Lung (tissue), 12 donors: ENCODE results near the gene BEAN1. TPM values are rescaled to one million over a fixed set of nuclear protein-coding genes. Genes with fewer than 3 reads are reported as not detected.

ENCODE experiments used
- ATAC-seq: fragments of 200-7000 bp; cut with Tn5 transposase; one replicate; pipeline ENCODE4 v1.9.1; 2020; ENCODE audit warnings: moderate number of reproducible peaks; ENCODE audit not compliant: insufficient read depth, low FRiP score
- DNase-seq, 3 donors: peaks; one replicate each; pipeline ENCODE4 v3.0.0-alpha.2; 2013 to 2017
- H3K27ac ChIP-seq, 2 donors: one replicate each; pipeline ENCODE4 v1.5.1; 2013; ENCODE audit warnings: mild to moderate bottlenecking in 2 of 2, moderate library complexity in 2 of 2, control low read depth in 1 of 2, inconsistent platforms in 1 of 2, low read depth in 1 of 2, low read length in 1 of 2
- H3K27me3 ChIP-seq, 3 donors: one replicate each; pipeline ENCODE4 v1.5.1; 2013; ENCODE audit warnings: low read length in 2 of 3; ENCODE audit not compliant: control insufficient read depth in 3 of 3, insufficient read depth in 3 of 3
- H3K36me3 ChIP-seq, 4 donors: one replicate each; pipeline ENCODE4 v1.5.1; 2013; ENCODE audit warnings: low read length in 4 of 4, mild to moderate bottlenecking in 1 of 4, moderate library complexity in 1 of 4; ENCODE audit not compliant: control insufficient read depth in 4 of 4, insufficient read depth in 4 of 4
- H3K4me1 ChIP-seq, 5 donors: one replicate each; pipeline ENCODE4 v1.5.1; 2013; ENCODE audit warnings: low read length in 5 of 5, mild to moderate bottlenecking in 2 of 5, moderate library complexity in 1 of 5; ENCODE audit not compliant: control insufficient read depth in 5 of 5, insufficient read depth in 5 of 5
- H3K4me3 ChIP-seq: one replicate; pipeline ENCODE4 v1.5.1; 2013; ENCODE audit warnings: mild to moderate bottlenecking, control low read depth, moderate library complexity
- H3K9ac ChIP-seq, 2 donors: one replicate each; pipeline ENCODE4 v1.5.1; 2013; ENCODE audit warnings: low read length in 2 of 2, control low read depth in 1 of 2; ENCODE audit not compliant: insufficient read depth in 1 of 2
- H3K9me3 ChIP-seq, 4 donors: one replicate each; pipeline ENCODE4 v1.5.1; 2013; ENCODE audit warnings: low read length in 3 of 4, mild to moderate bottlenecking in 1 of 4, moderate library complexity in 1 of 4; ENCODE audit not compliant: control insufficient read depth in 4 of 4, insufficient read depth in 3 of 4
- WGBS, 2 donors: extraction: QIAGEN DNeasy Blood & Tissue Kit; methylation state at CpG; one replicate each; pipeline ENCODE4 v1.1.7; 2013; 5-methylcytosine and 5-hydroxymethylcytosine counted together
- polyA plus RNA-seq, 2 donors: library from polyadenylated mRNA; stranded (reverse); fragments of 200-250 nt; gene quantifications; one replicate each; pipeline ENCODE4 v1.2.1, GENCODE V29; 2013
- total RNA-seq, 2 donors: library from RNA; depleted of rRNA in 1 of 2; stranded (reverse); fragments of >200 nt in 1 of 2; gene quantifications; one replicate each; pipeline ENCODE4 v1.2.1, GENCODE V29; 2014 to 2021
- TF ChIP-seq, protein P1 (sequence below): IDR thresholded peaks from 2 replicates; pipeline ENCODE4 v1.5.1; 2012; ENCODE audit warnings: mild to moderate bottlenecking; ENCODE audit errors: control extremely low read depth, extremely low read depth
- donor health status: control.
- donor health status: control.
- donor health status: Bipolar disorder and iron deficiency.
- donor health status: healthy.
- donor health status: DM: yes; HTN: yes; CAD: no.

Gene BEAN1
- total and polyA plus RNA-seq, 4 donors: 0.16 to 3.2 (median 0.25) TPM

DNA sequence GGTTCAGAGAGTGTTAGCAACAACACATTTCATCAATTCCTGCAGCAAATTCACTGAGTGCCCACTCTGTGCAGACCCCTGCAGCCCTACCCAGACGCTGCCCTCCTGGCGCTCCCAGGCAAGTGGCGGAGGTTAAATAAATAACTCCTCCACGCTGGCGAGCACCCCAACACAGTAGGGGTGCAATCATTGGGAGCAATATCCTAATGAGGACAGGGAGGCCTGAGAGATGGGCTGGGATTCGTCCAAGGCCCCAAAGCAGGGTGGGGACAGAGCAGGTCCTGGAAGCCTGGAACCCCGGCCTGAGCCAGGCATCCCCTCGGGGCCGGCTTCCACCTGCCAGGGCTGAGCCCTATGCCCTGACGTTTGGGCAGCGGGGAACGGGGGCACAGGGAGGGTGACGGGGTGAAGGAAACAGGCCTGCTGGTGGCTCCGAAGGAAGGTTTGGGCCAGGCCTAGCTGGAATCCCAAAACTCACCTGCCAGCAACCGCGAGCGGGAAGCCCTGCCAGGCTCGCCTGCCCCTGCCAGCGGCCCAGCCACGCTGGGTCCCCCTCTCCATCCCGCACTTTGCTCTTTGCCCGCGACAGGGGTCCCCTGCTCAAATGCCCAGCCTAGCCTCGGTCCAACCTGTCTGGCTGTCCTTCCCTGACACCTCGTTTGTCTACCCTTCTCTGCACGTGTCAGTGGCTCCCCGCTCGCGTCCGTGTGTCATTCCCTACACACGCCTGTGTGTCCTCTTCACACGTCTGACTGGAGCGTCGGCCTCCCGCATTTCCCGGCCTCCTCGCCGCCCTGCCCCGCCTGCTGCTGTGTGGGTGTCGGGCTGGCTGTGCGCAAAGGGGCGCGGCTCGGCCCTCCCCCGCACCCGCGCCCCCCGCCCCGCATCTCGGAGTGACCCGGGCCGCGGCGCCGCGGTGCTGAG, 721 bp upstream of the BEAN1 start:
- no peak for ATAC-seq
- H3K4me3 ChIP-seq: no peak overlapping the region
- WGBS, 2 donors: 15 to 16% methylated on average over 56 of the region's 56 CpGs

DNA sequence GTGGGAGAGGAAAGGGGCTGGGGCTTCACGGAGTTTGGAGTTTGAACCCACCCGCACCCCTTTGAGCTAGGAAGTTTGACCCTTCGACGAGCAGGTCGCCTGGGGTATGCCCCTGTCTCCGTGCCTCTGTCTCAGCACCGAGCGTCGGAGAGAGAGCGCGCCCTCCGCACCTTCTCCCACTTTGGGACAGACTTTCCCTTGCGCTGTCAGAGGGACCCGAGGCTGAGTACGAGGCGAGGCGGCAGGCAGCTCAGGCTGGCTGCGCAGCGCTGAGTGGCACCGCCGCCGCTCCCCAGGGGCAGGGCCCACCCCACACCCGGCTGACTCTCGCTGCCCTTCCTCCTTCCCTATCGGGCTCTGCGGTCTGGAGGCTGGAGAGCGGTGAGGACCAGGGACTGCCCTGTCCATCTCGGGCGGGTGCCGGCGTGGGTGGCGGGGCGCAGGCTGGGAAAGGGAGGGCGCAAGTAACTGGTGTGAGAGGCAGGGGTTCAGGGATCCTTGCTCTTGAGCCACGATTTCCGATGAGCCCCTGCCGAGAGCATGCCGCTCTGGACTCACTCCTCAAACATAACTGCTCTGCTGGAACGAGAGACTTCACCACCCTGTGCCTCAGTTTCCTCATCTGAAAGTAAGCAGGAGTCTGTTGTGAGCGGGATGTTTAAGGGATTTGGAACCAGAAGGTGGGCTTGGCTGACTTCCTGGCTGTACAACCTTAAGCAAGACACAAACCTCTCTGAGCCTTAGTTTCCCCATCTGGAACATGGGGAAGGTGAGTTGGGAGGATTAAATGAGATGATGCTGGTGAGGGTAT, 981 bp downstream of the BEAN1 start:
- Histone ChIP-seq H3K27ac (no peak overlapping the region), H3K9ac (no peak overlapping the region), H3K4me3 (no peak overlapping the region), H3K36me3 (no peaks in the 10 kb centered on the region), H3K4me1 (peaks cover 0 to 34% (median 2%) of the 10 kb centered on the region in 5 donors), H3K27me3 (peaks cover 0 to 47% (median 3%) of the 10 kb centered on the region in 3 donors), H3K9me3 (peaks cover 0 to 3% (median 0%) of the 10 kb centered on the region in 4 donors)
- ATAC-seq (peak; percentile 37), DNase-seq (peak; percentile 30 to 38 (median 36))
- 9 to 18% methylated on average over 32 to 40 of the region's 40 CpGs for WGBS, 2 donors
- TF ChIP-seq, protein P1, sequence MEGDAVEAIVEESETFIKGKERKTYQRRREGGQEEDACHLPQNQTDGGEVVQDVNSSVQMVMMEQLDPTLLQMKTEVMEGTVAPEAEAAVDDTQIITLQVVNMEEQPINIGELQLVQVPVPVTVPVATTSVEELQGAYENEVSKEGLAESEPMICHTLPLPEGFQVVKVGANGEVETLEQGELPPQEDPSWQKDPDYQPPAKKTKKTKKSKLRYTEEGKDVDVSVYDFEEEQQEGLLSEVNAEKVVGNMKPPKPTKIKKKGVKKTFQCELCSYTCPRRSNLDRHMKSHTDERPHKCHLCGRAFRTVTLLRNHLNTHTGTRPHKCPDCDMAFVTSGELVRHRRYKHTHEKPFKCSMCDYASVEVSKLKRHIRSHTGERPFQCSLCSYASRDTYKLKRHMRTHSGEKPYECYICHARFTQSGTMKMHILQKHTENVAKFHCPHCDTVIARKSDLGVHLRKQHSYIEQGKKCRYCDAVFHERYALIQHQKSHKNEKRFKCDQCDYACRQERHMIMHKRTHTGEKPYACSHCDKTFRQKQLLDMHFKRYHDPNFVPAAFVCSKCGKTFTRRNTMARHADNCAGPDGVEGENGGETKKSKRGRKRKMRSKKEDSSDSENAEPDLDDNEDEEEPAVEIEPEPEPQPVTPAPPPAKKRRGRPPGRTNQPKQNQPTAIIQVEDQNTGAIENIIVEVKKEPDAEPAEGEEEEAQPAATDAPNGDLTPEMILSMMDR: no peak

More for the DNA sequence above, 721 bp upstream of the BEAN1 start:
- Histone ChIP-seq H3K4me1 (peaks cover 0 to 34% (median 2%) of the 10 kb centered on the region in 5 donors), H3K9ac (no peak overlapping the region), H3K27me3 (peaks cover 0 to 47% (median 3%) of the 10 kb centered on the region in 3 donors), H3K27ac (no peak overlapping the region), H3K36me3 (no peaks in the 10 kb centered on the region), H3K9me3 (peaks cover 0 to 3% (median 0%) of the 10 kb centered on the region in 4 donors)
- peak; percentile 37 to 46 (median 46) for DNase-seq
- TF ChIP-seq, protein P1: no peak

DNA sequence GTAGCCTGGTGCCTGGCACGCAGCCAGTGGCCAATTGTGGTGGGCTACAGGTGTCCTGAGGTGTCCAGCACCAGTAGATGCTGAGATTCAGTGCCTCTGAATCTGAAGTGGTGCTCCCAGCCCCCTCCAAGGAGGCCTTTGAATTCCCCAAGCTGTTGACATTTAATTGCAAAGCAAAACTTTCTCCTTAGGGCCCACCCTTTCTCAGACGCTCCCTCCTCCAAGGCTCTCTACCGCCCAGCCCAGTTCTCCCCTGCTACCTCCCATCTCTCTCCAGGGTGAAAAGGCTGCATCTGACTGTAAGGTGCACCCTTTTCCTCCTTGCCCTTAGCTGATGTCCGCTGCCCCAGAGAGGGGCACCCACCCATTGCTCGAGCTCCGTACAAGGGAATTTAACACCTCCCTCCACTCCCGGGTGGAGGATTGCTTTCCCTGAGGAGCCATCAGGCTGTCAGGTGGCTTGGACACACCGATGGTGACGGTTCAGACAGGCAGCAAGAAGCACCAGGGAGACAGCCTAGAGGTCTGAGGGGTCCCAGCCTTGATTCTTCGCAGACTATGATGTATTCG, 1.7 kb downstream of the BEAN1 start:
- DNase-seq (peak in 1 of 3 donors; percentile 12), ATAC-seq (no peak)
- Histone ChIP-seq H3K9me3 (peaks cover 0 to 3% (median 0%) of the 10 kb centered on the region in 4 donors), H3K4me3 (no peak overlapping the region), H3K27ac (no peak overlapping the region), H3K27me3 (peaks cover 0 to 41% (median 3%) of the 10 kb centered on the region in 3 donors), H3K9ac (no peak overlapping the region), H3K36me3 (no peaks in the 10 kb centered on the region), H3K4me1 (peaks cover 0 to 34% (median 2%) of the 10 kb centered on the region in 5 donors)
- 42 to 50% methylated on average over 11 of the region's 11 CpGs for WGBS, 2 donors
- TF ChIP-seq, protein P1: no peak
